ENCODE measurements around the gene SCAI.
"Not testable (repeated sequence)": the region's sequence is repeated elsewhere in the genome, so short reads cannot be mapped to it uniquely, and the experiment has no call there.

Gene SCAI

GRCh38 chr9:125028041-125028440, 115.3 kb downstream of the SCAI start:
- Histone ChIP-seq H3K4me3 (ENCODE audit: low read length in 2 of 2) (no peak overlapping the region), H3K27ac (ENCODE audit: low read length) (no peak overlapping the region), H3K36me3 (ENCODE audit: control insufficient read depth in 2 of 2, insufficient read depth in 2 of 2, low read length in 2 of 2) (peaks cover 3 to 4% of the 10 kb centered on the region in 2 donors), H3K27me3 (ENCODE audit: control insufficient read depth in 1 of 2, insufficient read depth in 2 of 2, low read length in 2 of 2) (no peaks in the 10 kb centered on the region), H3K9me3 (ENCODE audit: control insufficient read depth in 2 of 2, low read length in 2 of 2) (no peaks in the 10 kb centered on the region), H3K9ac (ENCODE audit: low read length in 2 of 2) (no peak overlapping the region), H3K4me1 (ENCODE audit: control insufficient read depth, insufficient read depth, low read length) (no peaks in the 10 kb centered on the region)

- Histone ChIP-seq H3K36me3 (ENCODE audit: control insufficient read depth in 2 of 2, insufficient read depth in 2 of 2, low read length in 2 of 2) (peaks cover 3 to 4% of the 10 kb centered on the region in 2 donors), H3K9ac (ENCODE audit: low read length in 2 of 2) (no peak overlapping the region), H3K27ac (ENCODE audit: low read length) (no peak overlapping the region), H3K27me3 (ENCODE audit: control insufficient read depth in 1 of 2, insufficient read depth in 2 of 2, low read length in 2 of 2) (no peaks in the 10 kb centered on the region), H3K4me3 (ENCODE audit: low read length in 2 of 2) (no peak overlapping the region), H3K4me1 (ENCODE audit: control insufficient read depth, insufficient read depth, low read length) (no peaks in the 10 kb centered on the region), H3K9me3 (ENCODE audit: control insufficient read depth in 2 of 2, low read length in 2 of 2) (no peaks in the 10 kb centered on the region)
Observed at GRCh38 chr9:125024917-125025316, 118.4 kb downstream of the SCAI start.

- Histone ChIP-seq H3K9ac (ENCODE audit: low read length in 2 of 2) (no peak overlapping the region), H3K4me1 (ENCODE audit: control insufficient read depth, insufficient read depth, low read length) (no peaks in the 10 kb centered on the region), H3K27me3 (ENCODE audit: control insufficient read depth in 1 of 2, insufficient read depth in 2 of 2, low read length in 2 of 2) (no peaks in the 10 kb centered on the region), H3K27ac (ENCODE audit: low read length) (no peak overlapping the region), H3K9me3 (ENCODE audit: control insufficient read depth in 2 of 2, low read length in 2 of 2) (no peaks in the 10 kb centered on the region), H3K36me3 (ENCODE audit: control insufficient read depth in 2 of 2, insufficient read depth in 2 of 2, low read length in 2 of 2) (peaks cover 3 to 4% of the 10 kb centered on the region in 2 donors), H3K4me3 (ENCODE audit: low read length in 2 of 2) (no peak overlapping the region)
Observed at GRCh38 chr9:125021069-125021468, 122.3 kb downstream of the SCAI start.

GRCh38 chr9:125015655-125016054, 127.7 kb downstream of the SCAI start:
- H3K27me3 ChIP-seq (ENCODE audit: control insufficient read depth in 1 of 2, insufficient read depth in 2 of 2, low read length in 2 of 2); H3K9me3 ChIP-seq (ENCODE audit: control insufficient read depth in 2 of 2, low read length in 2 of 2); H3K36me3 ChIP-seq (ENCODE audit: control insufficient read depth in 2 of 2, insufficient read depth in 2 of 2, low read length in 2 of 2); H3K9ac ChIP-seq (ENCODE audit: low read length in 2 of 2); H3K4me1 ChIP-seq (ENCODE audit: control insufficient read depth, insufficient read depth, low read length); H3K27ac ChIP-seq (ENCODE audit: low read length); H3K4me3 ChIP-seq (ENCODE audit: low read length in 2 of 2): not testable (repeated sequence)

- H3K9me3 ChIP-seq (ENCODE audit: control insufficient read depth in 2 of 2, low read length in 2 of 2); H3K4me1 ChIP-seq (ENCODE audit: control insufficient read depth, insufficient read depth, low read length); H3K4me3 ChIP-seq (ENCODE audit: low read length in 2 of 2); H3K27ac ChIP-seq (ENCODE audit: low read length); H3K9ac ChIP-seq (ENCODE audit: low read length in 2 of 2); H3K27me3 ChIP-seq (ENCODE audit: control insufficient read depth in 1 of 2, insufficient read depth in 2 of 2, low read length in 2 of 2); H3K36me3 ChIP-seq (ENCODE audit: control insufficient read depth in 2 of 2, insufficient read depth in 2 of 2, low read length in 2 of 2): not testable (repeated sequence)
Observed at GRCh38 chr9:125012013-125012412, 131.3 kb downstream of the SCAI start.

GRCh38 chr9:125008599-125008998, 134.7 kb downstream of the SCAI start:
- no peak overlapping the region for H3K27ac ChIP-seq (ENCODE audit: low read length)
- no peak overlapping the region for H3K4me3 ChIP-seq (ENCODE audit: low read length in 2 of 2)
- H3K27me3 ChIP-seq (ENCODE audit: control insufficient read depth in 1 of 2, insufficient read depth in 2 of 2, low read length in 2 of 2): no peaks in the 10 kb centered on the region
- no peaks in the 10 kb centered on the region for H3K36me3 ChIP-seq (ENCODE audit: control insufficient read depth in 2 of 2, insufficient read depth in 2 of 2, low read length in 2 of 2)
- H3K9me3 ChIP-seq (ENCODE audit: control insufficient read depth in 2 of 2, low read length in 2 of 2): no peaks in the 10 kb centered on the region
- H3K4me1 ChIP-seq (ENCODE audit: control insufficient read depth, insufficient read depth, low read length): no peaks in the 10 kb centered on the region
- H3K9ac ChIP-seq (ENCODE audit: low read length in 2 of 2): no peak overlapping the region

GRCh38 chr9:125003332-125003731, 140.0 kb downstream of the SCAI start:
- H3K4me3 ChIP-seq (ENCODE audit: low read length in 2 of 2): no peak overlapping the region
- no peak overlapping the region for H3K9ac ChIP-seq (ENCODE audit: low read length in 2 of 2)
- no peaks in the 10 kb centered on the region for H3K4me1 ChIP-seq (ENCODE audit: control insufficient read depth, insufficient read depth, low read length)
- no peak overlapping the region for H3K27ac ChIP-seq (ENCODE audit: low read length)
- peaks cover 2 to 3% of the 10 kb centered on the region in 2 donors for H3K36me3 ChIP-seq (ENCODE audit: control insufficient read depth in 2 of 2, insufficient read depth in 2 of 2, low read length in 2 of 2)
- no peaks in the 10 kb centered on the region for H3K9me3 ChIP-seq (ENCODE audit: control insufficient read depth in 2 of 2, low read length in 2 of 2)
- H3K27me3 ChIP-seq (ENCODE audit: control insufficient read depth in 1 of 2, insufficient read depth in 2 of 2, low read length in 2 of 2): no peaks in the 10 kb centered on the region

- Histone ChIP-seq H3K36me3 (ENCODE audit: control insufficient read depth in 2 of 2, insufficient read depth in 2 of 2, low read length in 2 of 2) (peaks cover 7 to 10% of the 10 kb centered on the region in 2 donors), H3K9me3 (ENCODE audit: control insufficient read depth in 2 of 2, low read length in 2 of 2) (no peaks in the 10 kb centered on the region), H3K27ac (ENCODE audit: low read length) (no peak overlapping the region), H3K27me3 (ENCODE audit: control insufficient read depth in 1 of 2, insufficient read depth in 2 of 2, low read length in 2 of 2) (no peaks in the 10 kb centered on the region), H3K9ac (ENCODE audit: low read length in 2 of 2) (no peak overlapping the region), H3K4me1 (ENCODE audit: control insufficient read depth, insufficient read depth, low read length) (no peaks in the 10 kb centered on the region), H3K4me3 (ENCODE audit: low read length in 2 of 2) (no peak overlapping the region)
Observed at GRCh38 chr9:124983698-124984097, 159.6 kb downstream of the SCAI start.

GRCh38 chr9:124980431-124980830, 162.9 kb downstream of the SCAI start:
- Histone ChIP-seq H3K9me3 (ENCODE audit: control insufficient read depth in 2 of 2, low read length in 2 of 2) (no peaks in the 10 kb centered on the region), H3K36me3 (ENCODE audit: control insufficient read depth in 2 of 2, insufficient read depth in 2 of 2, low read length in 2 of 2) (peaks cover 7 to 11% of the 10 kb centered on the region in 2 donors), H3K4me3 (ENCODE audit: low read length in 2 of 2) (no peak overlapping the region), H3K9ac (ENCODE audit: low read length in 2 of 2) (no peak overlapping the region), H3K27me3 (ENCODE audit: control insufficient read depth in 1 of 2, insufficient read depth in 2 of 2, low read length in 2 of 2) (no peaks in the 10 kb centered on the region), H3K27ac (ENCODE audit: low read length) (no peak overlapping the region), H3K4me1 (ENCODE audit: control insufficient read depth, insufficient read depth, low read length) (no peaks in the 10 kb centered on the region)

- Histone ChIP-seq H3K9me3 (ENCODE audit: control insufficient read depth in 2 of 2, low read length in 2 of 2) (no peaks in the 10 kb centered on the region), H3K36me3 (ENCODE audit: control insufficient read depth in 2 of 2, insufficient read depth in 2 of 2, low read length in 2 of 2) (peaks cover 4 to 14% of the 10 kb centered on the region in 2 donors), H3K27ac (ENCODE audit: low read length) (no peak overlapping the region), H3K4me1 (ENCODE audit: control insufficient read depth, insufficient read depth, low read length) (no peaks in the 10 kb centered on the region), H3K9ac (ENCODE audit: low read length in 2 of 2) (no peak overlapping the region), H3K27me3 (ENCODE audit: control insufficient read depth in 1 of 2, insufficient read depth in 2 of 2, low read length in 2 of 2) (no peaks in the 10 kb centered on the region), H3K4me3 (ENCODE audit: low read length in 2 of 2) (no peak overlapping the region)
Observed at GRCh38 chr9:124975131-124975530, 168.2 kb downstream of the SCAI start.

GRCh38 chr9:124973807-124974206, 169.5 kb downstream of the SCAI start:
- H3K9ac ChIP-seq (ENCODE audit: low read length in 2 of 2): no peak overlapping the region
- H3K4me1 ChIP-seq (ENCODE audit: control insufficient read depth, insufficient read depth, low read length): no peaks in the 10 kb centered on the region
- H3K36me3 ChIP-seq (ENCODE audit: control insufficient read depth in 2 of 2, insufficient read depth in 2 of 2, low read length in 2 of 2): peaks cover 4 to 14% of the 10 kb centered on the region in 2 donors
- H3K27ac ChIP-seq (ENCODE audit: low read length): no peak overlapping the region
- no peaks in the 10 kb centered on the region for H3K27me3 ChIP-seq (ENCODE audit: control insufficient read depth in 1 of 2, insufficient read depth in 2 of 2, low read length in 2 of 2)
- no peaks in the 10 kb centered on the region for H3K9me3 ChIP-seq (ENCODE audit: control insufficient read depth in 2 of 2, low read length in 2 of 2)
- no peak overlapping the region for H3K4me3 ChIP-seq (ENCODE audit: low read length in 2 of 2)

Data from stomach smooth muscle (tissue), 2 donors.